Peyer's patch (tissue), 4 donors: ENCODE measurements around the gene WHRN.

Experiments
- POLR2A ChIP-seq, 2 donors: fragments of 450-650 bp; IDR thresholded peaks; one replicate each; pipeline ENCODE4 v1.5.1; 2017; ENCODE audit warnings: antibody characterized with exemption in 2 of 2, mild to moderate bottlenecking in 2 of 2, moderate library complexity in 2 of 2
- TF ChIP-seq, protein P1 (sequence below), 6 experiments: fragments of 450-650 bp in 4 of 6; fragments of 200-600 bp in 2 of 6; sonication (generic) in 1 of 6; IDR thresholded peaks; one replicate each; pipeline ENCODE4 v1.5.1; 2017 to 2019; ENCODE audit warnings: antibody characterized with exemption in 6 of 6, mild to moderate bottlenecking in 3 of 6, moderate library complexity in 1 of 6

DNA sequence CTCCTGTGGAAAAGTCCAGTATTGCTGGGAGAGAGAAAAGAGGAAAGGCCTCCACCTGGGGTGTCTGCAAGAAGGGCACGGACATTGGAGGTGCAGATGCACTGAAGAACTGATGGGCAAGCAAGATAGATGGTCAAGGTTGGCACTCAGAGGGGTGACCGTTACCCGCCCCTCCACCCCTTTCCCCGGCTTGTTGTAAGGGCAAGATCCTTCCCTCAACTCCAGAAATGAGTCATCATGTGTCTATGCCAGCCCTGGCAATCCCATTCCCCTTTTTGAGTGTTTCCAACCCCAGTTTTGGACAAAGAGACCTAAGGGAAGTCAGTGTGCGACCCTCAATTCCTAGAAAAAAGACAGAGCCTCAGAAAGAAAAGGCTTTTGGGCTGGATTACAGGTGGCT, 47.4 kb upstream of the WHRN start:
- TF ChIP-seq, protein P1, sequence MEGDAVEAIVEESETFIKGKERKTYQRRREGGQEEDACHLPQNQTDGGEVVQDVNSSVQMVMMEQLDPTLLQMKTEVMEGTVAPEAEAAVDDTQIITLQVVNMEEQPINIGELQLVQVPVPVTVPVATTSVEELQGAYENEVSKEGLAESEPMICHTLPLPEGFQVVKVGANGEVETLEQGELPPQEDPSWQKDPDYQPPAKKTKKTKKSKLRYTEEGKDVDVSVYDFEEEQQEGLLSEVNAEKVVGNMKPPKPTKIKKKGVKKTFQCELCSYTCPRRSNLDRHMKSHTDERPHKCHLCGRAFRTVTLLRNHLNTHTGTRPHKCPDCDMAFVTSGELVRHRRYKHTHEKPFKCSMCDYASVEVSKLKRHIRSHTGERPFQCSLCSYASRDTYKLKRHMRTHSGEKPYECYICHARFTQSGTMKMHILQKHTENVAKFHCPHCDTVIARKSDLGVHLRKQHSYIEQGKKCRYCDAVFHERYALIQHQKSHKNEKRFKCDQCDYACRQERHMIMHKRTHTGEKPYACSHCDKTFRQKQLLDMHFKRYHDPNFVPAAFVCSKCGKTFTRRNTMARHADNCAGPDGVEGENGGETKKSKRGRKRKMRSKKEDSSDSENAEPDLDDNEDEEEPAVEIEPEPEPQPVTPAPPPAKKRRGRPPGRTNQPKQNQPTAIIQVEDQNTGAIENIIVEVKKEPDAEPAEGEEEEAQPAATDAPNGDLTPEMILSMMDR (IDR thresholded peaks at IDR 0.05): no peak
- TF ChIP-seq POLR2A (IDR thresholded peaks at IDR 0.05): no peak
